ENCODE data around the gene SLC36A2. TPM values are rescaled to one million over a fixed set of nuclear protein-coding genes. Genes with fewer than 3 reads are reported as not detected.

The SLC36A2 gene
- total RNA-seq, 1 experiment from 2014 or later: not detected

DNA sequence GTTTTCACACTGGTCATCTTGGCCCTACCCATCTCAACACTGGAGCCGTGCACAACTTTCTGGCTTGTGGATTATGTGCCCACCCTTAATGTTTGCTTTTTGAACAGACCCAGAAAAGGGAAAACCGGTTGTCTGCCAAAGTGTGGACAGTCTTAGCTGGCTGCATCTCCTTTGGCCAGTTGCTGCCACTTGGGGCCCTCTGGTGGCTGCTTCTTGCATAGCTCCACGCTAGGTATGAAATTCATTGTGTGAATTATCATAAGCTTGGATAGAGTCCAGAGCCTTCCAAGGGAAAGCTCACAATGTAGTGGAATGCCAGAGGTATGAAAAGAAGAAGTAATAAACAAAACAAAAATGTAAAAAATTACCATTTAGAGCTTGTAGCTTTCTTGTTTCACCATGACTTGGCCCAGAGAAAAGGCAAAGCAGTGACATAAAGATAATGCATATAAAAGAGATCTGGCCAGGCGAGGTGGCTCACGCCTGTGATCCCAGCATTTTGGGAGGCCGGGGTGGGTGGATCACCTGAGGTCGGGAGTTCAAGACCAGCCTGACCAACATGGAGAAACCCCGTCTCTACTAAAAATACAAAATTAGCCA is 31.3 kb downstream of the SLC36A2 start:
- no peaks in the 10 kb centered on the region for H3K9me3 ChIP-seq (ENCODE audit: low read length)
- BruUV-seq (replicated peaks): no TSS peak
- H3K36me3 ChIP-seq (ENCODE audit: low read depth, low read length): no peaks in the 10 kb centered on the region
- H3K4me2 ChIP-seq (ENCODE audit: low read length): no peak overlapping the region
- TF ChIP-seq, protein P1, sequence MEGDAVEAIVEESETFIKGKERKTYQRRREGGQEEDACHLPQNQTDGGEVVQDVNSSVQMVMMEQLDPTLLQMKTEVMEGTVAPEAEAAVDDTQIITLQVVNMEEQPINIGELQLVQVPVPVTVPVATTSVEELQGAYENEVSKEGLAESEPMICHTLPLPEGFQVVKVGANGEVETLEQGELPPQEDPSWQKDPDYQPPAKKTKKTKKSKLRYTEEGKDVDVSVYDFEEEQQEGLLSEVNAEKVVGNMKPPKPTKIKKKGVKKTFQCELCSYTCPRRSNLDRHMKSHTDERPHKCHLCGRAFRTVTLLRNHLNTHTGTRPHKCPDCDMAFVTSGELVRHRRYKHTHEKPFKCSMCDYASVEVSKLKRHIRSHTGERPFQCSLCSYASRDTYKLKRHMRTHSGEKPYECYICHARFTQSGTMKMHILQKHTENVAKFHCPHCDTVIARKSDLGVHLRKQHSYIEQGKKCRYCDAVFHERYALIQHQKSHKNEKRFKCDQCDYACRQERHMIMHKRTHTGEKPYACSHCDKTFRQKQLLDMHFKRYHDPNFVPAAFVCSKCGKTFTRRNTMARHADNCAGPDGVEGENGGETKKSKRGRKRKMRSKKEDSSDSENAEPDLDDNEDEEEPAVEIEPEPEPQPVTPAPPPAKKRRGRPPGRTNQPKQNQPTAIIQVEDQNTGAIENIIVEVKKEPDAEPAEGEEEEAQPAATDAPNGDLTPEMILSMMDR (conservative IDR thresholded peaks at IDR 0.05; ENCODE audit: low read depth, low read length): peak; percentile 96
- TF ChIP-seq EZH2 (IDR thresholded peaks at IDR 0.05; ENCODE audit: low read length, unreplicated experiment): no peak
- no peaks in the 10 kb centered on the region for H3K4me1 ChIP-seq (ENCODE audit: insufficient read depth, low read length)
- no peak overlapping the region for H3K9ac ChIP-seq (ENCODE audit: low read length)
- DNase-seq: peak; percentile 93
- POLR2A ChIA-PET (ENCODE audit: unreplicated experiment): interaction anchor here (0.5 kb wide), 1 partner anchor 443 kb away, joined by 9 read pairs; the partner anchor contains the start of gene ATOX1
- H3K27me3 ChIP-seq (ENCODE audit: low read length): no peaks in the 10 kb centered on the region
- no peaks in the 10 kb centered on the region for H3K9me2 ChIP-seq (replicated peaks; ENCODE audit: low read length)
- no peak overlapping the region for H3K27ac ChIP-seq (ENCODE audit: low read length)
- no peak overlapping the region for H2AFZ ChIP-seq (ENCODE audit: low read length)
- H3F3A ChIP-seq (ENCODE audit: low read length, unreplicated experiment): no peaks in the 10 kb centered on the region
- no peak overlapping the region for H3K4me3 ChIP-seq (ENCODE audit: low read length)
- peak; percentile 89 for ATAC-seq
- CTCF ChIA-PET: interaction anchor here (0.6 to 1.5 kb wide), 10 partner anchors 14 to 336 kb away, joined by 3 to 17 read pairs (median 6); partner anchors contain the start of genes CCDC69 and GM2A
- no peaks in the 10 kb centered on the region for H3K79me2 ChIP-seq (ENCODE audit: low read length)
- intact Hi-C loops (cut with micrococcal nuclease): loop anchor here (1.0 to 5.0 kb wide), 7 partner anchors 17 to 206 kb away; partner anchors contain the start of gene GM2A
- no peaks in the 10 kb centered on the region for H4K20me1 ChIP-seq (ENCODE audit: low read length)

DNA sequence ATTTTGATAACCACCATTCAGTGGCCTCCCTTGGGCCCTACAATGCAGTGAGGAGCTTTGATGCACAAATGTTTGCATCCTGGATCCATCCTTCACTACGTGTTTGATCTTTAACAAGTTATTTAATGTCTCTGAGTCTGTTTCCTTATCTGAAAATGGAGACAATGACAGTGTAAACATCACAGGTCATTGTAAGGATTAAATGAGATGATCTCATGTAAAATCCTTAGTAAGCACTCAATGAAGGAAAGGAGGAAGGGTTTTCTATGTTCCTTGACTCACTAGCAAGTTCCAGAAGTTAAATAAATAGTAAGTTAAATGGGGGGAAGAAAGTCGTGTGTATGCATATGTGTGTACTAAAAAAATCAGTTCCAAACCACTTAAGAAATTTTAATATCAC is 34.0 kb downstream of the SLC36A2 start:
- POLR2A ChIA-PET (ENCODE audit: unreplicated experiment): no interaction called here
- Histone ChIP-seq H3K4me2 (ENCODE audit: low read length) (no peak overlapping the region), H3K36me3 (ENCODE audit: low read depth, low read length) (no peaks in the 10 kb centered on the region), H3K27ac (ENCODE audit: low read length) (no peak overlapping the region), H3K9ac (ENCODE audit: low read length) (no peak overlapping the region), H3K4me3 (ENCODE audit: low read length) (no peak overlapping the region), H3K9me3 (ENCODE audit: low read length) (0 out of 2 replicates have a peak, but pooled peaks cover 3% of the 10 kb centered on the region), H3K9me2 (replicated peaks; ENCODE audit: low read length) (no peaks in the 10 kb centered on the region), H3K79me2 (ENCODE audit: low read length) (no peaks in the 10 kb centered on the region), H2AFZ (ENCODE audit: low read length) (no peak overlapping the region), H3F3A (ENCODE audit: low read length, unreplicated experiment) (no peaks in the 10 kb centered on the region), H3K27me3 (ENCODE audit: low read length) (no peaks in the 10 kb centered on the region), H4K20me1 (ENCODE audit: low read length) (no peaks in the 10 kb centered on the region), H3K4me1 (ENCODE audit: insufficient read depth, low read length) (no peaks in the 10 kb centered on the region)
- intact Hi-C loops (cut with micrococcal nuclease): loop anchor here (2.0 kb wide), 1 partner anchor 23 kb away; no protein-coding TSS in a partner anchor
- no TSS peak for BruUV-seq (replicated peaks)
- no peak for DNase-seq
- CTCF ChIA-PET: no interaction called here
- no peak for ATAC-seq
- TF ChIP-seq EZH2phosphoT487 (IDR thresholded peaks at IDR 0.05; ENCODE audit: borderline replicate concordance, low read length) (no peak), EZH2 (IDR thresholded peaks at IDR 0.05; ENCODE audit: low read length, unreplicated experiment) (no peak)
- TF ChIP-seq, protein P1 (conservative IDR thresholded peaks at IDR 0.05; ENCODE audit: low read depth, low read length): no peak

DNA sequence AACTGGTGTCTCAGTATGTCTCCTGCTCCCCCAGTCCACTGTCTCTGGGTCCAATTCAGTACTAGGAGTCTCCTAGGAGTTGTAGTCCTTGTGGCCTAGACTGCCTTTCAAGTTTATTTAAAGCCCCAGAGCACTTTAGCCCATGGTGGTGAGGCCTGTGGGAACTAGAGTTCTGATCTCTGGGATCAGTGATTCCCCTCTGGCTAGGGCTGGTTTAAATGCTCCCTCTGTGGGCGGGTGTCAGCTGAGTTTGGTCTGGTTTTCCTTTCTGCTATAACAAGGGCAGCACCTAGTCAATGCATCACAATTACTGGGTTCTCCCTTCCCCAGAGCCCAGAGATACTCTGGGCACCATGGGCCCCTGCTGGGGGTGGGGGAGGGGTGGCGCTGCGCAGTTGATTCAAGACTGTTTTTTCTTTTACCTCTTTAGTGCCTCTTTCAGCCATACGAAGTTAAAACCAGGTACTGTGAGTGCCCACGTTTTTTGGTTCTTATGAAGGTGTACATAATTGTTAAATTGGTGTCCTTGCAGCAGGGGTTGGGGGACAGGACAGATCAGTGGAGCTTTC is 34.5 kb downstream of the SLC36A2 start:
- no peaks in the 10 kb centered on the region for H3K27me3 ChIP-seq (ENCODE audit: low read length)
- ChIA-PET POLR2A (ENCODE audit: unreplicated experiment) (no interaction called here), CTCF (no interaction called here)
- no peak overlapping the region for H3K27ac ChIP-seq (ENCODE audit: low read length)
- no peaks in the 10 kb centered on the region for H4K20me1 ChIP-seq (ENCODE audit: low read length)
- H3K9me2 ChIP-seq (replicated peaks; ENCODE audit: low read length): no peaks in the 10 kb centered on the region
- no peak overlapping the region for H3K4me3 ChIP-seq (ENCODE audit: low read length)
- intact Hi-C loops (cut with micrococcal nuclease): loop anchor here (2.0 kb wide), 1 partner anchor 22 kb away; no protein-coding TSS in a partner anchor
- DNase-seq (no peak), ATAC-seq (no peak)
- H3K9ac ChIP-seq (ENCODE audit: low read length): no peak overlapping the region
- H3K9me3 ChIP-seq (ENCODE audit: low read length): 0 out of 2 replicates have a peak, but pooled peaks cover 3% of the 10 kb centered on the region
- H3K79me2 ChIP-seq (ENCODE audit: low read length): no peaks in the 10 kb centered on the region
- H3K4me1 ChIP-seq (ENCODE audit: insufficient read depth, low read length): no peaks in the 10 kb centered on the region
- TF ChIP-seq, protein P1 (conservative IDR thresholded peaks at IDR 0.05; ENCODE audit: low read depth, low read length): no peak
- TF ChIP-seq EZH2phosphoT487 (IDR thresholded peaks at IDR 0.05; ENCODE audit: borderline replicate concordance, low read length) (no peak), EZH2 (IDR thresholded peaks at IDR 0.05; ENCODE audit: low read length, unreplicated experiment) (no peak)
- no peak overlapping the region for H3K4me2 ChIP-seq (ENCODE audit: low read length)
- H3F3A ChIP-seq (ENCODE audit: low read length, unreplicated experiment): no peaks in the 10 kb centered on the region
- H3K36me3 ChIP-seq (ENCODE audit: low read depth, low read length): no peaks in the 10 kb centered on the region
- BruUV-seq (replicated peaks): no TSS peak
- no peak overlapping the region for H2AFZ ChIP-seq (ENCODE audit: low read length)
